Measurements from ENCODE around the gene ARID4B.

- TF ChIP-seq CTCF (conservative IDR thresholded peaks at IDR 0.05; ENCODE audit: low read length) (no peak), EZH2phosphoT487 (IDR thresholded peaks at IDR 0.05; ENCODE audit: borderline replicate concordance, low read depth, low read length) (no peak)
These were observed 193.8 kb downstream of the ARID4B start for GRCh38 chr1:235134171-235134570.
